IMR-90 (cell line): ENCODE measurements around the gene ABCC9. TPM values are rescaled to one million over a fixed set of nuclear protein-coding genes. Genes with fewer than 3 reads are reported as not detected.

ENCODE experiments used
- ATAC-seq: fragments of 200-7000 bp; cut with Tn5 transposase; 2 replicates; pipeline ENCODE4 v1.9.1; 2020; ENCODE audit warnings: low read depth, mild to moderate bottlenecking, moderate library complexity
- BruUV-seq: library from RNA; stranded (reverse); fragments of 400-500 nt; replicated peaks from 2 replicates; lab custom pipeline; 2021; lab: Mats Ljungman, UMichigan
- CTCF ChIA-PET: fragments of 300-600 bp; formaldehyde crosslinking; extraction: SDS; loops from one replicate; lab custom pipeline; 2021; ENCODE audit warnings: antibody characterized with exemption; lab: Yijun Ruan, JAX
- POLR2A ChIA-PET: fragments of 300-600 bp; sonication (Branson Sonifier 250); formaldehyde crosslinking; loops from one replicate; lab custom pipeline; 2022; ENCODE audit warnings: antibody characterized with exemption; ENCODE audit not compliant: unreplicated experiment; lab: Charles Lee
- DNase-seq: peaks from one replicate; pipeline ENCODE4 v3.0.0; 2013
- H2AFZ ChIP-seq: replicated peaks from 2 replicates; pipeline ENCODE3; 2013; ENCODE audit warnings: low read length, mild to moderate bottlenecking; ENCODE audit not compliant: poor library complexity
- H2AK5ac ChIP-seq: 2 replicates; pipeline ENCODE4 v1.6.1; 2013; ENCODE audit warnings: low read depth, low read length, inconsistent platforms
- H2AK9ac ChIP-seq: replicated peaks from 2 replicates; pipeline ENCODE3; 2013; ENCODE audit warnings: mild to moderate bottlenecking, low read depth, low read length, moderate library complexity; ENCODE audit not compliant: poor library complexity
- H2BK120ac ChIP-seq: 2 replicates; pipeline ENCODE4 v1.6.1; 2013; ENCODE audit warnings: low read depth, low read length, inconsistent platforms
- H2BK15ac ChIP-seq: 3 replicates; pipeline ENCODE4 v1.6.1; 2013; ENCODE audit warnings: low read depth, low read length, inconsistent platforms
- H2BK20ac ChIP-seq: 2 replicates; pipeline ENCODE4 v1.6.1; 2013; ENCODE audit warnings: low read depth, mild to moderate bottlenecking, inconsistent platforms, low read length, moderate library complexity
- H2BK5ac ChIP-seq: 2 replicates; pipeline ENCODE4 v1.6.1; 2013; ENCODE audit warnings: mild to moderate bottlenecking, low read depth, low read length, inconsistent platforms; ENCODE audit not compliant: poor library complexity, severe bottlenecking
- H3K14ac ChIP-seq: replicated peaks from 2 replicates; pipeline ENCODE4 v1.6.1; 2013; ENCODE audit warnings: low read depth, low read length, inconsistent platforms
- H3K18ac ChIP-seq: 2 replicates; pipeline ENCODE4 v1.6.1; 2013; ENCODE audit warnings: low read depth, low read length, control low read depth
- H3K23ac ChIP-seq: 2 replicates; pipeline ENCODE4 v1.6.1; 2013; ENCODE audit warnings: low read depth, low read length, inconsistent platforms
- H3K27ac ChIP-seq: 2 replicates; pipeline ENCODE4 v1.5.1; 2013; ENCODE audit warnings: mild to moderate bottlenecking, control low read depth, low read length; ENCODE audit not compliant: insufficient read depth
- H3K27me3 ChIP-seq: 2 replicates; pipeline ENCODE4 v1.6.1; 2013; ENCODE audit warnings: low read length; ENCODE audit not compliant: control insufficient read depth, insufficient read depth
- H3K36me3 ChIP-seq: 2 replicates; pipeline ENCODE4 v1.6.1; 2013; ENCODE audit warnings: low read length, mixed read lengths; ENCODE audit not compliant: control insufficient read depth, insufficient read depth
- H3K4ac ChIP-seq: 2 replicates; pipeline ENCODE4 v1.6.1; 2013; ENCODE audit warnings: low read depth, low read length, inconsistent platforms
- H3K4me1 ChIP-seq: 2 replicates; pipeline ENCODE4 v1.6.1; 2013; ENCODE audit warnings: low read length, mixed read lengths; ENCODE audit not compliant: control insufficient read depth, insufficient read depth
- H3K4me2 ChIP-seq: 2 replicates; pipeline ENCODE4 v1.6.1; 2013; ENCODE audit warnings: low read depth, mild to moderate bottlenecking, control low read depth, low read length, moderate library complexity
- H3K4me3 ChIP-seq: 2 replicates; pipeline ENCODE4 v1.5.1; 2013; ENCODE audit warnings: low read depth, mild to moderate bottlenecking, control low read depth, low read length, moderate library complexity; ENCODE audit not compliant: insufficient read depth
- H3K56ac ChIP-seq: 2 replicates; pipeline ENCODE4 v1.6.1; 2013; ENCODE audit warnings: low read length, inconsistent platforms; ENCODE audit not compliant: insufficient read depth; ENCODE audit errors: extremely low read depth
- H3K79me1 ChIP-seq, 2 experiments: 2 replicates each; pipeline ENCODE4 v1.6.1; 2013; ENCODE audit warnings: low read length in 2 of 2, inconsistent platforms in 1 of 2, low read depth in 1 of 2
- H3K9ac ChIP-seq: 2 replicates; pipeline ENCODE4 v1.6.1; 2013; ENCODE audit warnings: low read depth, low read length, control low read depth
- H3K9me1 ChIP-seq: 2 replicates; pipeline ENCODE4 v1.6.1; 2013; ENCODE audit warnings: low read length, inconsistent platforms; ENCODE audit not compliant: insufficient read depth
- H3K9me3 ChIP-seq: 2 replicates; pipeline ENCODE4 v1.6.1; 2013; ENCODE audit warnings: low read length; ENCODE audit not compliant: control insufficient read depth, insufficient read depth
- H4K20me1 ChIP-seq: 2 replicates; pipeline ENCODE4 v1.6.1; 2013; ENCODE audit warnings: low read length, inconsistent platforms; ENCODE audit not compliant: insufficient read depth
- H4K5ac ChIP-seq: 2 replicates; pipeline ENCODE4 v1.6.1; 2013; ENCODE audit warnings: mild to moderate bottlenecking, low read depth, low read length, control low read depth
- H4K8ac ChIP-seq, 2 experiments: 2 replicates each; pipeline ENCODE4 v1.6.1; 2013; ENCODE audit warnings: low read depth in 2 of 2, low read length in 2 of 2, control low read depth in 1 of 2, inconsistent platforms in 1 of 2
- H4K91ac ChIP-seq: 2 replicates; pipeline ENCODE4 v1.6.1; 2013; ENCODE audit warnings: low read depth, low read length, inconsistent platforms; ENCODE audit not compliant: insufficient read depth
- BHLHE40 ChIP-seq: fragments of 150-350 bp; IDR thresholded peaks from 2 replicates; pipeline ENCODE4 v1.6.1; 2016; ENCODE audit warnings: mild to moderate bottlenecking, low read depth, low read length
- CEBPB ChIP-seq: IDR thresholded peaks from 2 replicates; pipeline ENCODE4 v1.6.1; 2012; ENCODE audit warnings: low read depth, low read length, improper control_type of control experiment
- CHD1 ChIP-seq: IDR thresholded peaks from 2 replicates; pipeline ENCODE4 v1.6.1; 2012; ENCODE audit warnings: low read depth, low read length, improper control_type of control experiment
- MAFK ChIP-seq: IDR thresholded peaks from 2 replicates; pipeline ENCODE4 v1.6.1; 2012; ENCODE audit warnings: low read depth, low read length, improper control_type of control experiment
- MXI1 ChIP-seq: IDR thresholded peaks from 2 replicates; pipeline ENCODE4 v1.6.1; 2012; ENCODE audit warnings: low read depth, mild to moderate bottlenecking, low read length, moderate library complexity, borderline replicate concordance
- NFE2L2 ChIP-seq: fragments of 150-350 bp; IDR thresholded peaks from 2 replicates; pipeline ENCODE4 v1.6.1; 2016; ENCODE audit warnings: low read depth, mild to moderate bottlenecking, low read length
- POLR2A ChIP-seq: IDR thresholded peaks from 2 replicates; pipeline ENCODE4 v1.6.1; 2012; ENCODE audit warnings: mild to moderate bottlenecking, low read depth, low read length
- RAD21 ChIP-seq: IDR thresholded peaks from 2 replicates; pipeline ENCODE4 v1.6.1; 2012; ENCODE audit warnings: low read length, improper control_type of control experiment
- RFX5 ChIP-seq: IDR thresholded peaks from 2 replicates; pipeline ENCODE4 v1.8.0; 2012; ENCODE audit warnings: low read depth, mild to moderate bottlenecking, low read length, moderate library complexity
- SMC3 ChIP-seq: fragments of 150-350 bp; IDR thresholded peaks from 2 replicates; pipeline ENCODE4 v1.6.1; 2016; ENCODE audit warnings: low read depth, mild to moderate bottlenecking, antibody characterized with exemption, low read length, moderate library complexity
- WGBS, 2 experiments: methylation state at CpG; one replicate each; pipeline versions ENCODE4 v1.1.5 to v1.1.7; 2013; ENCODE audit warnings: missing lambda C conversion rate in 2 of 2; ENCODE audit not compliant: insufficient read length in 1 of 2; ENCODE audit errors: extremely low coverage in 2 of 2; 5-methylcytosine and 5-hydroxymethylcytosine counted together
- dilution Hi-C: fragments of 300-500 bp; cut with HindIII; formaldehyde crosslinking; loops from one replicate; pipeline ENCODE4 v1.14.3; 2018; ENCODE audit warnings: low sequenced_read_pairs; ENCODE audit not compliant: unreplicated experiment
- in situ Hi-C: fragments of 300-500 bp; cut with MboI; formaldehyde crosslinking; loops from 3 replicates; pipeline ENCODE4 v1.14.3; 2019; ENCODE audit warnings: low sequenced_read_pairs, inconsistent platforms, mixed read lengths
- intact Hi-C: fragments of 100-400 bp; cut with micrococcal nuclease; formaldehyde crosslinking; loops from 2 replicates; pipeline ENCODE4 v1.10.0; 2022
- polyA plus RNA-seq, 3 experiments: library from polyadenylated mRNA; depleted of rRNA; stranded (reverse); fragments of >200 nt; gene quantifications; 2 replicates each; pipeline ENCODE4 v1.2.3, GENCODE V29; 2012; ENCODE audit warnings: low replicate concordance in 1 of 3
- total RNA-seq: library from RNA; depleted of rRNA; stranded (reverse); fragments of >200 nt; gene quantifications from 2 replicates; pipeline ENCODE4 v1.2.3, GENCODE V29; 2012
- TF ChIP-seq, protein P1 (sequence below): conservative IDR thresholded peaks from 2 replicates; pipeline ENCODE4 v1.5.1; 2012; ENCODE audit warnings: mild to moderate bottlenecking, low read depth, low read length, improper control_type of control experiment
- TF ChIP-seq, protein P2 (sequence below): fragments of 150-350 bp; IDR thresholded peaks from 2 replicates; pipeline ENCODE4 v1.6.1; 2017; ENCODE audit warnings: mild to moderate bottlenecking, antibody characterized with exemption, low read length, low read depth

The ABCC9 gene
- total and polyA plus RNA-seq, 2 of the 4 experiments (the other 2 are of a cell fraction) = 1.2 to 6.6 TPM

DNA sequence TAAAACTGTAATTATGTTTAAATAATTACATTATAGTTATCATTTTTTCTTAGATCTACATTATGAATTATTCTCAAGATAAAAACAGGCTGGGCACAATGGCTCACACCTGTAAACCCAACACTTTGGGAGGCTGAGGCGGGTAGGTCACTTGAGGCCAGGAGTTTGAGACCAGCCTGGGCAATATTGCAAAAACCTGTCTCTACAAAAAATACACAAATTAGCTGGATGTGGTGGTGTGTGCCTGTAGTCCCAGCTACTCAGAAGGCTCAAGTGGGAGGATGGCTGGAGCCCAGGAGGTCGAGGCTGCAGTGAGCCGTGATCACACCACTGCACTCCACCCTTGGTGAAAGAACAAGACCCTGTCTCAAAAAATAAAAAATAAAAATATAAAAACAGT, 126.4 kb downstream of the ABCC9 start:
- DNase-seq (no peak), ATAC-seq (no peak)
- Histone ChIP-seq H2AK5ac (no peak overlapping the region), H3K27ac (no peak overlapping the region), H4K8ac (no peak overlapping the region), H2BK120ac (no peak overlapping the region), H2AK9ac (no peak overlapping the region), H3K79me1 (no peaks in the 10 kb centered on the region), H3K56ac (no peak overlapping the region), H3K27me3 (no peaks in the 10 kb centered on the region), H3K36me3 (no peaks in the 10 kb centered on the region), H3K14ac (no peak overlapping the region), H4K20me1 (no peaks in the 10 kb centered on the region), H3K9me1 (no peaks in the 10 kb centered on the region), H2BK5ac (no peak overlapping the region), H3K4me2 (no peak overlapping the region), H4K91ac (no peak overlapping the region), H3K9ac (no peak overlapping the region), H3K4me1 (no peaks in the 10 kb centered on the region), H2BK20ac (no peak overlapping the region), H2BK15ac (no peak overlapping the region), H3K18ac (no peak overlapping the region), H3K4ac (no peak overlapping the region), H4K5ac (no peak overlapping the region), H2AFZ (no peak overlapping the region), H3K4me3 (no peak overlapping the region), H3K23ac (no peak overlapping the region), H3K9me3 (no peaks in the 10 kb centered on the region)
- BruUV-seq = no TSS peak
- dilution Hi-C loops (no loop called here), intact Hi-C loops (no loop called here), in situ Hi-C loops (no loop called here)
- TF ChIP-seq BHLHE40 (no peak), NFE2L2 (no peak), SMC3 (no peak), POLR2A (no peak), MXI1 (no peak), MAFK (no peak), RFX5 (no peak), RAD21 (no peak), CHD1 (no peak), CEBPB (no peak)
- TF ChIP-seq, protein P1, sequence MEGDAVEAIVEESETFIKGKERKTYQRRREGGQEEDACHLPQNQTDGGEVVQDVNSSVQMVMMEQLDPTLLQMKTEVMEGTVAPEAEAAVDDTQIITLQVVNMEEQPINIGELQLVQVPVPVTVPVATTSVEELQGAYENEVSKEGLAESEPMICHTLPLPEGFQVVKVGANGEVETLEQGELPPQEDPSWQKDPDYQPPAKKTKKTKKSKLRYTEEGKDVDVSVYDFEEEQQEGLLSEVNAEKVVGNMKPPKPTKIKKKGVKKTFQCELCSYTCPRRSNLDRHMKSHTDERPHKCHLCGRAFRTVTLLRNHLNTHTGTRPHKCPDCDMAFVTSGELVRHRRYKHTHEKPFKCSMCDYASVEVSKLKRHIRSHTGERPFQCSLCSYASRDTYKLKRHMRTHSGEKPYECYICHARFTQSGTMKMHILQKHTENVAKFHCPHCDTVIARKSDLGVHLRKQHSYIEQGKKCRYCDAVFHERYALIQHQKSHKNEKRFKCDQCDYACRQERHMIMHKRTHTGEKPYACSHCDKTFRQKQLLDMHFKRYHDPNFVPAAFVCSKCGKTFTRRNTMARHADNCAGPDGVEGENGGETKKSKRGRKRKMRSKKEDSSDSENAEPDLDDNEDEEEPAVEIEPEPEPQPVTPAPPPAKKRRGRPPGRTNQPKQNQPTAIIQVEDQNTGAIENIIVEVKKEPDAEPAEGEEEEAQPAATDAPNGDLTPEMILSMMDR = no peak
- TF ChIP-seq, protein P2, sequence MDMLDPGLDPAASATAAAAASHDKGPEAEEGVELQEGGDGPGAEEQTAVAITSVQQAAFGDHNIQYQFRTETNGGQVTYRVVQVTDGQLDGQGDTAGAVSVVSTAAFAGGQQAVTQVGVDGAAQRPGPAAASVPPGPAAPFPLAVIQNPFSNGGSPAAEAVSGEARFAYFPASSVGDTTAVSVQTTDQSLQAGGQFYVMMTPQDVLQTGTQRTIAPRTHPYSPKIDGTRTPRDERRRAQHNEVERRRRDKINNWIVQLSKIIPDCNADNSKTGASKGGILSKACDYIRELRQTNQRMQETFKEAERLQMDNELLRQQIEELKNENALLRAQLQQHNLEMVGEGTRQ = no peak
- no CpG with 5 or more reads among the region's 3 CpGs for WGBS, 2 experiments
- CTCF ChIA-PET = no interaction called here
- POLR2A ChIA-PET = no interaction called here
